Activated naive CD4-positive, alpha-beta T cell treated with anti-CD3 and anti-CD28 coated beads, Interleukin-2, amount 10 ng/mL, durations not matched to agents 7 days and 5 days (primary cell): Measurements from ENCODE around the gene EHBP1L1.

ENCODE experiments used
- CTCF ChIA-PET: fragments of 350-600 bp; sonication (Branson Sonifier 250); formaldehyde crosslinking; loops from one replicate; lab custom pipeline; 2021; ENCODE audit warnings: antibody characterized with exemption; lab: Charles Lee
- DNase-seq: peaks from one replicate; pipeline ENCODE4 v3.0.0-alpha.2; 2020
- H3K27ac Mint-ChIP-seq: one replicate; pipeline ENCODE4 v1.8.0; 2021; ENCODE audit warnings: mild to moderate bottlenecking, moderate library complexity, mixed read lengths
- H3K27me3 Mint-ChIP-seq: one replicate; pipeline ENCODE4 v1.8.0; 2021; ENCODE audit warnings: mild to moderate bottlenecking, mixed read lengths
- H3K36me3 Mint-ChIP-seq: one replicate; pipeline ENCODE4 v1.8.0; 2021; ENCODE audit warnings: mixed read lengths
- H3K4me1 Mint-ChIP-seq: one replicate; pipeline ENCODE4 v1.8.0; 2021; ENCODE audit warnings: mixed read lengths
- H3K4me3 Mint-ChIP-seq: one replicate; pipeline ENCODE4 v1.8.0; 2021; ENCODE audit warnings: mild to moderate bottlenecking, moderate library complexity, mixed read lengths
- H3K9me3 Mint-ChIP-seq: one replicate; pipeline ENCODE4 v1.8.0; 2021; ENCODE audit warnings: mixed read lengths

The EHBP1L1 gene

GRCh38 chr11:65571940-65572339 lies 3.9 kb upstream of the EHBP1L1 start:
- H3K27ac Mint-ChIP-seq: peak overlapping the region; percentile 98
- H3K36me3 Mint-ChIP-seq: peaks cover 29% of the 10 kb centered on the region
- CTCF ChIA-PET: interaction anchor here (0.6 to 5.6 kb wide), 13 partner anchors 11 to 50 kb away, joined by 3 to 95 read pairs (median 8); no protein-coding TSS in a partner anchor
- no peaks in the 10 kb centered on the region for H3K9me3 Mint-ChIP-seq
- H3K4me1 Mint-ChIP-seq: peaks cover 62% of the 10 kb centered on the region
- H3K27me3 Mint-ChIP-seq: peaks cover 8% of the 10 kb centered on the region
- H3K4me3 Mint-ChIP-seq: peak overlapping the region; percentile 93
- DNase-seq: peak; percentile 60

GRCh38 chr11:65572356-65573051 lies 3.3 kb upstream of the EHBP1L1 start, which contains the start of gene FAM89B:
FAM89B (plus strand) TSS chr11:65572538; CDS start chr11:65572670, 132 bp downstream.
- Mint-ChIP-seq H3K36me3 (peaks cover 29% of the 10 kb centered on the region), H3K4me1 (peaks cover 63% of the 10 kb centered on the region), H3K27me3 (peaks cover 8% of the 10 kb centered on the region), H3K9me3 (no peaks in the 10 kb centered on the region), H3K4me3 (peak within 1 kb of the TSS; percentile 93), H3K27ac (peak within 1 kb of the TSS; percentile 98)
- CTCF ChIA-PET: interaction anchor here (0.7 to 5.6 kb wide), 14 partner anchors 12 to 287 kb away, joined by 3 to 95 read pairs (median 6); partner anchors contain the start of gene PCNX3
- peak; percentile 96 for DNase-seq

GRCh38 chr11:65573391-65574079 lies 2.3 kb upstream of the EHBP1L1 start:
- Mint-ChIP-seq H3K27ac (peak overlapping the region; percentile 88), H3K27me3 (peaks cover 8% of the 10 kb centered on the region), H3K9me3 (no peaks in the 10 kb centered on the region), H3K36me3 (peaks cover 29% of the 10 kb centered on the region), H3K4me3 (peak overlapping the region; percentile 78), H3K4me1 (peaks cover 63% of the 10 kb centered on the region)
- DNase-seq: peak; percentile 44
- CTCF ChIA-PET: interaction anchor here (0.7 to 5.6 kb wide), 9 partner anchors 14 to 286 kb away, joined by 3 to 95 read pairs (median 4); partner anchors contain the start of gene PCNX3

GRCh38 chr11:65574109-65574810 lies 1.6 kb upstream of the EHBP1L1 start:
- no peaks in the 10 kb centered on the region for H3K9me3 Mint-ChIP-seq
- peak overlapping the region; percentile 97 for H3K27ac Mint-ChIP-seq
- H3K4me3 Mint-ChIP-seq: peak overlapping the region; percentile 85
- DNase-seq: peak; percentile 92
- CTCF ChIA-PET: interaction anchor here (0.7 to 5.6 kb wide), 8 partner anchors 13 to 33 kb away, joined by 3 to 95 read pairs (median 26); no protein-coding TSS in a partner anchor
- H3K36me3 Mint-ChIP-seq: peaks cover 27% of the 10 kb centered on the region
- peaks cover 8% of the 10 kb centered on the region for H3K27me3 Mint-ChIP-seq
- H3K4me1 Mint-ChIP-seq: peaks cover 62% of the 10 kb centered on the region

- H3K27me3 Mint-ChIP-seq: peaks cover 8% of the 10 kb centered on the region
- peaks cover 63% of the 10 kb centered on the region for H3K4me1 Mint-ChIP-seq
- peak overlapping the region; percentile 85 for H3K4me3 Mint-ChIP-seq
- CTCF ChIA-PET: interaction anchor here (1.3 to 4.5 kb wide), 3 partner anchors 13 to 34 kb away, joined by 7 to 60 read pairs (median 31); partner anchors contain the start of gene KCNK7
- peak overlapping the region; percentile 97 for H3K27ac Mint-ChIP-seq
- H3K36me3 Mint-ChIP-seq: peaks cover 29% of the 10 kb centered on the region
- no peak for DNase-seq
- no peaks in the 10 kb centered on the region for H3K9me3 Mint-ChIP-seq
These were observed 864 bp upstream of the EHBP1L1 start for GRCh38 chr11:65574811-65575567.

- H3K27me3 Mint-ChIP-seq: peaks cover 4% of the 10 kb centered on the region
- peaks cover 56% of the 10 kb centered on the region for H3K4me1 Mint-ChIP-seq
- peak overlapping the region; percentile 85 for H3K27ac Mint-ChIP-seq
- no peaks in the 10 kb centered on the region for H3K9me3 Mint-ChIP-seq
- peak; percentile 44 for DNase-seq
- CTCF ChIA-PET: interaction anchor here (1.8 to 4.5 kb wide), 4 partner anchors 12 to 36 kb away, joined by 4 to 60 read pairs (median 25); partner anchors contain the start of gene KCNK7
- H3K4me3 Mint-ChIP-seq: peak overlapping the region; percentile 83
- H3K36me3 Mint-ChIP-seq: peaks cover 33% of the 10 kb centered on the region
These were observed 496 bp downstream of the EHBP1L1 start for GRCh38 chr11:65576232-65576866.

GRCh38 chr11:65576867-65577755 lies 1.3 kb downstream of the EHBP1L1 start:
- peak overlapping the region; percentile 85 for H3K27ac Mint-ChIP-seq
- H3K4me3 Mint-ChIP-seq: peak overlapping the region; percentile 83
- H3K36me3 Mint-ChIP-seq: peaks cover 36% of the 10 kb centered on the region
- DNase-seq: no peak
- peaks cover 48% of the 10 kb centered on the region for H3K4me1 Mint-ChIP-seq
- no peaks in the 10 kb centered on the region for H3K9me3 Mint-ChIP-seq
- peaks cover 4% of the 10 kb centered on the region for H3K27me3 Mint-ChIP-seq
- CTCF ChIA-PET: interaction anchor here (1.8 to 4.5 kb wide), 4 partner anchors 11 to 37 kb away, joined by 4 to 60 read pairs (median 25); partner anchors contain the start of gene KCNK7

- Mint-ChIP-seq H3K27ac (peak overlapping the region; percentile 58), H3K4me3 (peak overlapping the region; percentile 83), H3K4me1 (peaks cover 46% of the 10 kb centered on the region), H3K36me3 (peaks cover 40% of the 10 kb centered on the region), H3K9me3 (no peaks in the 10 kb centered on the region), H3K27me3 (peaks cover 4% of the 10 kb centered on the region)
- CTCF ChIA-PET: interaction anchor here (1.9 to 4.5 kb wide), 3 partner anchors 10 to 37 kb away, joined by 19 to 60 read pairs (median 31); partner anchors contain the start of gene KCNK7
- DNase-seq: no peak
These were observed 1.9 kb downstream of the EHBP1L1 start for GRCh38 chr11:65577756-65578109.

- CTCF ChIA-PET: interaction anchor here (1.9 to 4.5 kb wide), 3 partner anchors 10 to 38 kb away, joined by 19 to 60 read pairs (median 31); partner anchors contain the start of gene KCNK7
- H3K4me3 Mint-ChIP-seq: peak overlapping the region; percentile 83
- peaks cover 44% of the 10 kb centered on the region for H3K36me3 Mint-ChIP-seq
- peaks cover 4% of the 10 kb centered on the region for H3K27me3 Mint-ChIP-seq
- peaks cover 44% of the 10 kb centered on the region for H3K4me1 Mint-ChIP-seq
- H3K9me3 Mint-ChIP-seq: no peaks in the 10 kb centered on the region
- no peak for DNase-seq
- H3K27ac Mint-ChIP-seq: peak overlapping the region; percentile 20
These were observed 2.3 kb downstream of the EHBP1L1 start for GRCh38 chr11:65578134-65578533.

GRCh38 chr11:65578667-65579066 lies 2.8 kb downstream of the EHBP1L1 start:
- H3K36me3 Mint-ChIP-seq: peaks cover 43% of the 10 kb centered on the region
- H3K4me3 Mint-ChIP-seq: peak overlapping the region; percentile 83
- H3K27ac Mint-ChIP-seq: peak overlapping the region; percentile 28
- H3K27me3 Mint-ChIP-seq: peaks cover 4% of the 10 kb centered on the region
- H3K9me3 Mint-ChIP-seq: no peaks in the 10 kb centered on the region
- no peak for DNase-seq
- CTCF ChIA-PET: interaction anchor here (1.0 to 4.5 kb wide), 2 partner anchors 9 to 16 kb away, joined by 3 to 31 read pairs; partner anchors contain the start of gene KCNK7
- peaks cover 43% of the 10 kb centered on the region for H3K4me1 Mint-ChIP-seq

- no peaks in the 10 kb centered on the region for H3K9me3 Mint-ChIP-seq
- CTCF ChIA-PET: interaction anchor here (1.0 to 4.5 kb wide), 2 partner anchors 9 to 16 kb away, joined by 3 to 31 read pairs; partner anchors contain the start of gene KCNK7
- H3K27me3 Mint-ChIP-seq: peaks cover 4% of the 10 kb centered on the region
- H3K27ac Mint-ChIP-seq: peak overlapping the region; percentile 37
- DNase-seq: no peak
- peaks cover 39% of the 10 kb centered on the region for H3K4me1 Mint-ChIP-seq
- H3K36me3 Mint-ChIP-seq: peaks cover 44% of the 10 kb centered on the region
- peak overlapping the region; percentile 5 for H3K4me3 Mint-ChIP-seq
These were observed 3.4 kb downstream of the EHBP1L1 start for GRCh38 chr11:65579291-65579690.
